IPS-20b (cell line): ENCODE measurements around the gene SLC12A7.
"Not testable (repeated sequence)": the region's sequence is repeated elsewhere in the genome, so short reads cannot be mapped to it uniquely, and the experiment has no call there.

ENCODE experiments used
- H3K27ac ChIP-seq: one replicate; pipeline ENCODE4 v1.5.1; 2013; ENCODE audit warnings: low read length
- H3K27me3 ChIP-seq: 2 replicates; pipeline ENCODE4 v1.6.1; 2013; ENCODE audit warnings: mild to moderate bottlenecking, low read length, inconsistent platforms; ENCODE audit not compliant: insufficient read depth
- H3K36me3 ChIP-seq: 2 replicates; pipeline ENCODE4 v1.6.1; 2013; ENCODE audit warnings: low read depth, mild to moderate bottlenecking, inconsistent platforms, low read length, moderate library complexity; ENCODE audit not compliant: insufficient read depth
- H3K4me1 ChIP-seq: 2 replicates; pipeline ENCODE4 v1.6.1; 2013; ENCODE audit warnings: mild to moderate bottlenecking, control low read depth, inconsistent platforms, low read length, moderate library complexity; ENCODE audit not compliant: insufficient read depth
- H3K4me3 ChIP-seq: 2 replicates; pipeline ENCODE4 v1.5.1; 2013; ENCODE audit warnings: mild to moderate bottlenecking, low read length, inconsistent platforms
- H3K9ac ChIP-seq: 2 replicates; pipeline ENCODE4 v1.6.1; 2013; ENCODE audit warnings: low read depth, mild to moderate bottlenecking, inconsistent platforms, low read length, moderate library complexity
- H3K9me3 ChIP-seq: 2 replicates; pipeline ENCODE4 v1.6.1; 2013; ENCODE audit warnings: mild to moderate bottlenecking, low read depth, low read length, inconsistent platforms; ENCODE audit not compliant: insufficient read depth

Gene SLC12A7

GRCh38 chr5:1104327-1105006, 7.4 kb downstream of the SLC12A7 start:
- peaks cover 28% of the 10 kb centered on the region; the same call in 1 of the 2 replicates for H3K4me1 ChIP-seq
- H3K27ac ChIP-seq: no peak overlapping the region

GRCh38 chr5:1103505-1104326, 8.1 kb downstream of the SLC12A7 start:
- Histone ChIP-seq H3K4me1 (peaks cover 36% of the 10 kb centered on the region; the same call in 1 of the 2 replicates), H3K27ac (no peak overlapping the region), H3K9me3 (no peaks in the 10 kb centered on the region), H3K9ac (no peak overlapping the region), H3K36me3 (no peaks in the 10 kb centered on the region), H3K4me3 (no peak overlapping the region), H3K27me3 (no peaks in the 10 kb centered on the region)

More at GRCh38 chr5:1104327-1105006, 7.4 kb downstream of the SLC12A7 start:
- Histone ChIP-seq H3K27me3 (no peaks in the 10 kb centered on the region), H3K4me3 (no peak overlapping the region), H3K9me3 (no peaks in the 10 kb centered on the region), H3K9ac (no peak overlapping the region), H3K36me3 (no peaks in the 10 kb centered on the region)

- Histone ChIP-seq H3K27me3 (no peaks in the 10 kb centered on the region), H3K9ac (no peak overlapping the region), H3K9me3 (no peaks in the 10 kb centered on the region), H3K4me1 (peaks cover 36% of the 10 kb centered on the region; the same call in 1 of the 2 replicates), H3K27ac (no peak overlapping the region), H3K36me3 (no peaks in the 10 kb centered on the region), H3K4me3 (no peak overlapping the region)
These were observed 8.8 kb downstream of the SLC12A7 start for GRCh38 chr5:1103093-1103492.

- H3K27ac ChIP-seq: peak overlapping the region; percentile 40
- peak overlapping the region; percentile 26; the same call in 1 of the 2 replicates for H3K4me3 ChIP-seq
- H3K9ac ChIP-seq: peak overlapping the region; percentile 11; the same call in 1 of the 2 replicates
- peaks cover 39% of the 10 kb centered on the region; the same call in 1 of the 2 replicates for H3K4me1 ChIP-seq
- no peaks in the 10 kb centered on the region for H3K27me3 ChIP-seq
- H3K36me3 ChIP-seq: no peaks in the 10 kb centered on the region
- no peaks in the 10 kb centered on the region for H3K9me3 ChIP-seq
These were observed 9.7 kb downstream of the SLC12A7 start for GRCh38 chr5:1101961-1102713.

GRCh38 chr5:1100664-1101574, 10.9 kb downstream of the SLC12A7 start:
- no peaks in the 10 kb centered on the region for H3K27me3 ChIP-seq
- no peak overlapping the region for H3K9ac ChIP-seq
- peaks cover 32% of the 10 kb centered on the region; the same call in 1 of the 2 replicates for H3K4me1 ChIP-seq
- no peaks in the 10 kb centered on the region for H3K9me3 ChIP-seq
- no peak overlapping the region for H3K4me3 ChIP-seq
- no peak overlapping the region for H3K27ac ChIP-seq
- H3K36me3 ChIP-seq: peaks cover 2% of the 10 kb centered on the region; the same call in 1 of the 2 replicates

GRCh38 chr5:1099926-1100663, 11.8 kb downstream of the SLC12A7 start:
- H3K9ac ChIP-seq: peak overlapping the region; percentile 16; the same call in 1 of the 2 replicates
- no peaks in the 10 kb centered on the region for H3K9me3 ChIP-seq
- H3K36me3 ChIP-seq: peaks cover 6% of the 10 kb centered on the region; the same call in 1 of the 2 replicates
- no peak overlapping the region for H3K4me3 ChIP-seq
- peak overlapping the region; percentile 87 for H3K27ac ChIP-seq
- H3K27me3 ChIP-seq: no peaks in the 10 kb centered on the region
- H3K4me1 ChIP-seq: peaks cover 29% of the 10 kb centered on the region; the same call in 1 of the 2 replicates

- Histone ChIP-seq H3K27ac (peak overlapping the region; percentile 87), H3K4me1 (peaks cover 29% of the 10 kb centered on the region; the same call in 1 of the 2 replicates)
These were observed 12.8 kb downstream of the SLC12A7 start for GRCh38 chr5:1098986-1099597.

GRCh38 chr5:1097988-1098385, 13.9 kb downstream of the SLC12A7 start:
- H3K9me3 ChIP-seq, H3K27me3 ChIP-seq, H3K4me3 ChIP-seq: not testable (repeated sequence)
- peak overlapping the region; percentile 8; the same call in 1 of the 2 replicates for H3K9ac ChIP-seq
- H3K36me3 ChIP-seq: peaks cover 14% of the 10 kb centered on the region; the same call in 1 of the 2 replicates
- peaks cover 29% of the 10 kb centered on the region; the same call in 1 of the 2 replicates for H3K4me1 ChIP-seq
- peak overlapping the region; percentile 39 for H3K27ac ChIP-seq

More at GRCh38 chr5:1098986-1099597, 12.8 kb downstream of the SLC12A7 start:
- no peak overlapping the region for H3K4me3 ChIP-seq
- no peaks in the 10 kb centered on the region for H3K27me3 ChIP-seq
- peaks cover 6% of the 10 kb centered on the region; the same call in 1 of the 2 replicates for H3K36me3 ChIP-seq
- H3K9ac ChIP-seq: peak overlapping the region; percentile 16; the same call in 1 of the 2 replicates
- no peaks in the 10 kb centered on the region for H3K9me3 ChIP-seq

GRCh38 chr5:1097381-1097987, 14.4 kb downstream of the SLC12A7 start:
- peaks cover 29% of the 10 kb centered on the region; the same call in 1 of the 2 replicates for H3K4me1 ChIP-seq

More at GRCh38 chr5:1097381-1097987, 14.4 kb downstream of the SLC12A7 start:
- Histone ChIP-seq H3K36me3 (peaks cover 14% of the 10 kb centered on the region; the same call in 1 of the 2 replicates), H3K27ac (peak overlapping the region; percentile 39), H3K4me3 (no peak overlapping the region), H3K9me3 (no peaks in the 10 kb centered on the region), H3K27me3 (no peaks in the 10 kb centered on the region), H3K9ac (peak overlapping the region; percentile 8; the same call in 1 of the 2 replicates)
